SU-DHL-6 (cell line): Measurements from ENCODE around the gene SIAH2.

ENCODE experiments used
- H2AFZ ChIP-seq: fragments of 200-600 bp; sonication (generic); 2 replicates; pipeline ENCODE4 v1.6.1; 2014; ENCODE audit warnings: low read depth, mild to moderate bottlenecking, moderate library complexity, mixed read lengths, antibody characterized with exemption, low read length; ENCODE audit not compliant: severe bottlenecking
- H3F3A ChIP-seq: fragments of 200-600 bp; shearing (Covaris generic); 2 replicates; pipeline ENCODE4 v1.6.0; 2016; ENCODE audit warnings: antibody characterized with exemption, mild to moderate bottlenecking; ENCODE audit not compliant: insufficient read depth
- H3K27ac ChIP-seq: fragments of 200-600 bp; sonication (generic); 2 replicates; pipeline ENCODE4 v1.5.1; 2016; ENCODE audit warnings: low read depth, mild to moderate bottlenecking, low read length, moderate library complexity, mixed read lengths
- H3K27me3 ChIP-seq: fragments of 200-600 bp; sonication (generic), shearing (Covaris generic); 2 replicates; pipeline ENCODE4 v1.6.0; 2014; ENCODE audit warnings: mild to moderate bottlenecking, low read length
- H3K36me3 ChIP-seq: fragments of 200-600 bp; sonication (generic); 2 replicates; pipeline ENCODE4 v1.6.1; 2014; ENCODE audit warnings: mild to moderate bottlenecking, low read length, mixed read lengths
- H3K4me2 ChIP-seq: fragments of 300-600, 200-600 bp; shearing (Covaris generic), sonication (generic); 2 replicates; pipeline ENCODE4 v1.6.0; 2014; ENCODE audit warnings: low read length, low read depth, mild to moderate bottlenecking; ENCODE audit not compliant: poor library complexity, severe bottlenecking
- H3K4me3 ChIP-seq: fragments of 200-600 bp; sonication (generic); 2 replicates; pipeline ENCODE4 v1.5.1; 2014; ENCODE audit warnings: antibody characterized with exemption, low read length, mild to moderate bottlenecking, mixed read lengths; ENCODE audit not compliant: insufficient read depth, poor library complexity, severe bottlenecking
- H3K79me2 ChIP-seq: fragments of 200-600 bp; sonication (generic); 2 replicates; pipeline ENCODE4 v1.6.1; 2014; ENCODE audit warnings: mild to moderate bottlenecking, low read length, moderate library complexity; ENCODE audit not compliant: insufficient read depth
- H3K9ac ChIP-seq: fragments of 200-600 bp; sonication (generic); 2 replicates; pipeline ENCODE4 v1.7.0; 2014; ENCODE audit warnings: mild to moderate bottlenecking, low read length
- H3K9me2 ChIP-seq: fragments of 200-600 bp; sonication (generic); replicated peaks from 2 replicates; pipeline ENCODE4 v1.6.1; 2014; ENCODE audit warnings: low read length; ENCODE audit not compliant: insufficient read depth
- H3K9me3 ChIP-seq: fragments of 200-600 bp; sonication (generic); 2 replicates; pipeline ENCODE4 v1.6.1; 2014; ENCODE audit warnings: low read length, mixed read lengths; ENCODE audit not compliant: insufficient read depth
- H4K20me1 ChIP-seq: fragments of 200-600 bp; sonication (generic); 2 replicates; pipeline ENCODE4 v1.6.1; 2014; ENCODE audit warnings: low read depth, mild to moderate bottlenecking, antibody characterized with exemption, low read length, moderate library complexity, mixed read lengths
- CTCF ChIP-seq: fragments of 200-600 bp; sonication (generic); IDR thresholded peaks from one replicate; pipeline ENCODE4 v1.5.1; 2017; ENCODE audit warnings: antibody characterized with exemption, mild to moderate bottlenecking, low read length, moderate library complexity; ENCODE audit not compliant: insufficient read depth, poor library complexity, severe bottlenecking
- EZH2phosphoT487 ChIP-seq: fragments of 200-600 bp; sonication (generic), shearing (Covaris generic); conservative IDR thresholded peaks from 2 replicates; pipeline ENCODE4 v1.6.1; 2018; ENCODE audit warnings: mild to moderate bottlenecking, antibody characterized with exemption, low read length, moderate library complexity, mixed read lengths

SIAH2 gene

GRCh38 chr3:150787741-150788370, 24.9 kb upstream of the SIAH2 start:
- H3K4me3 ChIP-seq: no peak overlapping the region
- H2AFZ ChIP-seq: peak overlapping the region; percentile 28
- H3K9me3 ChIP-seq: no peaks in the 10 kb centered on the region
- no peak overlapping the region for H3K9ac ChIP-seq
- H3F3A ChIP-seq: no peaks in the 10 kb centered on the region
- no peak overlapping the region for H3K4me2 ChIP-seq
- H4K20me1 ChIP-seq: no peaks in the 10 kb centered on the region
- TF ChIP-seq EZH2phosphoT487 (no peak), CTCF (peak; percentile 88)
- H3K9me2 ChIP-seq: no peaks in the 10 kb centered on the region
- H3K27ac ChIP-seq: no peak overlapping the region
- H3K36me3 ChIP-seq: no peaks in the 10 kb centered on the region
- H3K27me3 ChIP-seq: no peaks in the 10 kb centered on the region
- H3K79me2 ChIP-seq: no peaks in the 10 kb centered on the region

DNA sequence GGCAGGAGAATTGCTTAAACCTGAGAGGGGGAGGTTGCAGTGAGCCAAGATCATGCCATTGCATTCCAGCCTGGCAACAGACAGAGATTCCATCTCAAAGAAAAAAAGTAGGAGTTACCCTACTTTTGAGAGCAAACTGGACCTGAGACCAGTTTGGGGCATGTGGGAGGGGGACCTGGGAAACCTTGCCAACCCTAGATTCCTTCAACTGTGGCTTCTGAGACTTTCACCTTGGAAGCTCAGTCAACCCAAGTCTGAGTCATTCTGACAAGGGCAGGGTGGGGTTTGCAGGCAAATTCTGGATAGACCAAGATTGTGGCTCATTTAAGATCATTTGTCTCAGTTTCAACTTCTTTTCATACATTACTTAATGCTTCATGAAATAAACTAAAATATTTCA, 23.8 kb upstream of the SIAH2 start:
- no peaks in the 10 kb centered on the region for H3K9me2 ChIP-seq
- H3K27ac ChIP-seq: no peak overlapping the region
- H4K20me1 ChIP-seq: no peaks in the 10 kb centered on the region
- H3K9me3 ChIP-seq: no peaks in the 10 kb centered on the region
- H3K27me3 ChIP-seq: no peaks in the 10 kb centered on the region
- H3K9ac ChIP-seq: no peak overlapping the region
- no peaks in the 10 kb centered on the region for H3F3A ChIP-seq
- no peaks in the 10 kb centered on the region for H3K36me3 ChIP-seq
- TF ChIP-seq EZH2phosphoT487 (no peak), CTCF (no peak)
- H2AFZ ChIP-seq: no peak overlapping the region
- no peaks in the 10 kb centered on the region for H3K79me2 ChIP-seq
- no peak overlapping the region for H3K4me2 ChIP-seq
- H3K4me3 ChIP-seq: no peak overlapping the region

- H4K20me1 ChIP-seq: no peaks in the 10 kb centered on the region
- H3K4me2 ChIP-seq: no peak overlapping the region
- H3K36me3 ChIP-seq: no peaks in the 10 kb centered on the region
- H3K27ac ChIP-seq: no peak overlapping the region
- no peaks in the 10 kb centered on the region for H3K79me2 ChIP-seq
- H3K27me3 ChIP-seq: no peaks in the 10 kb centered on the region
- no peak overlapping the region for H3K9ac ChIP-seq
- TF ChIP-seq CTCF (no peak), EZH2phosphoT487 (no peak)
- no peak overlapping the region for H2AFZ ChIP-seq
- H3F3A ChIP-seq: no peaks in the 10 kb centered on the region
- H3K9me2 ChIP-seq: no peaks in the 10 kb centered on the region
- H3K4me3 ChIP-seq: no peak overlapping the region
- H3K9me3 ChIP-seq: no peaks in the 10 kb centered on the region
Observed at GRCh38 chr3:150784747-150785125, 21.8 kb upstream of the SIAH2 start.
